HG03442 (cell line): ENCODE measurements around the gene MOB3B.
"Not testable (repeated sequence)": the region's sequence is repeated elsewhere in the genome, so short reads cannot be mapped to it uniquely, and the experiment has no call there.

Experiments used
- ATAC-seq: cut with Tn5 transposase; IDR thresholded peaks from one replicate; pipeline ENCODE4 v1.9.1; 2021; ENCODE audit warnings: mild to moderate bottlenecking, moderate library complexity; ENCODE audit not compliant: unreplicated experiment

Gene MOB3B

DNA sequence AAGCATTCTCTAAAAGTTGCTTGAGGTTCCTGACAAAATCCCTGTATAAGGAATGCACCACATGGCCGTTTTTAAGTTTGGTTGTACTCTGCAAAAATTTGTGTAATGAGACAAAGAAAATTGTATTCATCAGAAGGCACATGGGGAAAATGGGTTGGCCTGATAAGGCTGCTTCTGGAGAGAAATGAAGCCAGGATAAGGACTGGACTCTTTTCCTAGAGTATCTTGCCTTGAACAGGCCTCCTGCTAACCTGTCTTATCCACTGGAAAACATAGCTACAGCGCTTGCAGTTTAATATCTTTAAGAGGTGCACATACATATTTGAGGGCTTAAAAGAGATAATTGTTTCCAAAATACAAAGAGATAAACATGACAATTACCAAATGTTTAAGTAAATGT, 46.9 kb downstream of the MOB3B start:
- ATAC-seq = no peak

- no peak for ATAC-seq
Measured at GRCh38 chr9:27478322-27478721, 51.3 kb downstream of the MOB3B start.

GRCh38 chr9:27476870-27477515, 52.6 kb downstream of the MOB3B start:
- no peak for ATAC-seq

GRCh38 chr9:27475057-27475595, 54.5 kb downstream of the MOB3B start:
- ATAC-seq = no peak

- ATAC-seq = no peak
Measured at GRCh38 chr9:27474305-27474704, 55.3 kb downstream of the MOB3B start.

DNA sequence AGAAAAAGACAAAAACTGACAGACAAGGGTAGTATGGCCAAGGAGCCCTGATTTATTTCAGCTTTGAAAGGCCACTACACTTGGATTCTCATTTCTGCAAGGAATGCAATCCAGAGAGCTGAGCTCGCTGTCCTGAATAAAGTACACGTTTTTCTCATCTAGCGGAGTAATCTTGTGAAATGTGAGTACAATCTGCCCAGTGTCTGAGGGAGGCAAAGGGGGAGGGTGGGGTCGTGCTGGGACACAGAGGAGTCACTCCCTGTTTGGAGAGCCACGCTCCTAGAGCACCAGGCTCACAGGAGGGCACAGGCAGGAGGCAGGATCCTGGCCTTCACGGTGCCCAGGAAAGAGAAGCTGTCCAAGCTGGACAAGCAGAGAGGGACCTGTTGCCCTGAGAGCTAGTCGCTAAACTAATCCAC, 56.5 kb downstream of the MOB3B start:
- no peak for ATAC-seq

GRCh38 chr9:27472195-27472594, 57.4 kb downstream of the MOB3B start:
- no peak for ATAC-seq

GRCh38 chr9:27471789-27472188, 57.8 kb downstream of the MOB3B start:
- ATAC-seq = no peak

DNA sequence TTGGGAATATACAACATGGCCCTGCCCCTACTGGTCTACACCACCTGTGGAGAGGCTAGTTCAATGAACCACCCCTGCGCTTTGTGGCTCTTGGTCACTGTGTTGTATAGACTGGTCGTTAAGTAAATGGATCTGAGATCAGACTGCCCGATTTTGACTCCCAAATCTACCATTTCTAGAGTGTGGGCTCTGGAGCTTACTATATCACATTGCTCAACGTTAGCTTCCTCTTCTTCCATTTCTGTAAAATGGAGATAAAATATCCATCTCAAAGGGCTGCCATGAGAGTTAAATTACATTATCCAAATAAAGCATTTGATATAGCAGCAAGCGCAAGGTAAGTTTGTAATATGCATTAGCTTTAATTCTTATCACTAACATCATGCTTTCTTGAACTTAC, 58.2 kb downstream of the MOB3B start:
- ATAC-seq = no peak

DNA sequence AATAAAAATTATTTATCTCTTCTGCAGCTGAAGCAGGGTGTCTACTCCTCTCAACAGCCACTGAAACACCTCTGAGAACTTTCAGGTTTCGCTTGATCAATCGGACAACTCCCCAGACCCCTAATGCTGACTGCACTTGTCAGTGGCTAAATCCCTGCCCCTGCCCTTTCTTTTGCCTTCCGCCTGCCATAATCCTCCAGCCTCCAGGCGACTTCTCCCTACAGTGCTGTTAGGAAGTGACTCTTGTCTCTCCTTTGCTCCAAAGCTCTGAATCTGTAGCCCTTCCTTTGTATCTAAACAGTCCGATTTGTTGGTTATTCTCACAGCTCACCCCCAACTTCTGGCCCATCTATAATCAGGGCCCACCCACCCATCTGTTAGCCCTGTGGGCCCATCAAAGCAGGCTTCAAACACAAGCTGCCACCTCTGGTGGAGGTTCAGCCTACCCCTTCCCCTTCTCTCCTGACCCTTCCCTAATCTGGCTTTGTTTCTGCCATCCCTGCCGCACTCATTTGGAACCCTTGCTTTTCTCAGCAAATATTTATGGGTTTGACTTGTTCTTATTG, 59.2 kb downstream of the MOB3B start:
- ATAC-seq = no peak

GRCh38 chr9:27469550-27469949, 60.1 kb downstream of the MOB3B start:
- no peak for ATAC-seq

DNA sequence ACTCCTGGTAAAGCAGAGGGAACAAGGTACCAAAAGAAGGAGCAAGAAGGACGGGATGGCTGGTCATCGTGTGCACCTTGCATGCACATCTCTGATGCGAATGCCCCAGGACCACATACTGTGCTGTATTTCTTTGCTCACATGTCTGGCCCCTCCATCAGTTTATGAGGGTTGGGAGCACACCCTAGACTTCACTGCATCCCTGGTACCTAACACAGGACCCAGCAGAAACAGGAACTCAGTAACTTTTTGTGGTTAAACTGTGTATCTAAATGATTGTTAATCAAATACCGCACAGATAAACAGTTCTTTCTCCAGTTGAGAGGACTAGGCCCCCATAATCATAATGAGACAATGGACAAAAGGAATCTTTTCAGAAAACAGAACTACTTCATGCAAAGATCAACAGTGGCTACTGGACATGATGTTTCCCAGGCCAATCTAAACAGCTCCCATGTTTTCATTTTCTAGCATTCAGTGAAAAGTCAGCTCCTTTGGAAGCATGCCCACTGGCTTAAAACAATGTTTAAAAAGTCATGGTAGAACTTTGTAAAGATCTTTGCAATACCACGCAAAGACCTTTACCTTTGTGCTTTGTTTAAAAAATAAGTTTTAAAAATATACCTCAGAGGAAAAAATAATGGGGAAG, 61.0 kb downstream of the MOB3B start:
- ATAC-seq = no peak

DNA sequence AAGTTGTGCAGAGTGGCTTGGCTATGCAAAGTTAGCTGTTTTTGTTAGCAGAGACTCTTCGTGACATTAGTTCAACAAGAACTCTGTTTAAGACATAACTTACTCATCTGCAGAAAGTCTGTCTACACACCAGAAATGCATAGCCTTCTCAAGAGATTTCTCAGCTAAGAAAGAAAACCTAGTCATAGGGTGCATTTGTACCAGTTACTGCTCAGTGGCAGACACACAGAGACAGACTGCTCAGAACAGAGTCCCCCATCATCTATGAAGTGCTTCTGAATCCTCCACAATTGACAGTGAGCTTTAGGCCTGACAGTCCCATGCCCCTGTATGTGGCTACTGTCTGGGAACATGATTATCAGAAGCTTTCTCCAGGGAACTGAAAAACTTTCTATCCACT, 61.6 kb downstream of the MOB3B start:
- ATAC-seq = no peak

- no peak for ATAC-seq
Measured at GRCh38 chr9:27467486-27467885, 62.1 kb downstream of the MOB3B start.

GRCh38 chr9:27466516-27466915, 63.1 kb downstream of the MOB3B start:
- not testable (repeated sequence) for ATAC-seq

GRCh38 chr9:27464950-27465349, 64.7 kb downstream of the MOB3B start:
- not testable (repeated sequence) for ATAC-seq

DNA sequence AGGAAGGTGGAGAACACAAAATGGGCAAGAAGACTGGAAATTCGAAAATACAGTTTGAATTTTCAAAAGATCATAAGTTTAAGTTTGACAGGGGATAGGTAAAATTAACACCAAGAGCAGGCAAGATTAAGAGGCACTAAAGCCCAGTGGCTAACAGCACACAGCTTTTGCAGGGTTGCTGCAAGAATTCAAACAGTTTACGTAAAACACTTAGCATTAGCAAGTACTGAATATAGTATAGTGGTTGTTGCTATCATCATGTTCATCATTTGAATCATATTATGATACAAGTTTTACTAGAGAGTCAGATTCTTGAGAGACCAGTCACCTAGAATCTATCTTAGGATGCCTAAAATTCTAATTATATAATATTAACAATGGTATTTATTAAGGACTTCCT, 66.8 kb downstream of the MOB3B start:
- no peak for ATAC-seq

- no peak for ATAC-seq
Measured at GRCh38 chr9:27462434-27462833, 67.2 kb downstream of the MOB3B start.

DNA sequence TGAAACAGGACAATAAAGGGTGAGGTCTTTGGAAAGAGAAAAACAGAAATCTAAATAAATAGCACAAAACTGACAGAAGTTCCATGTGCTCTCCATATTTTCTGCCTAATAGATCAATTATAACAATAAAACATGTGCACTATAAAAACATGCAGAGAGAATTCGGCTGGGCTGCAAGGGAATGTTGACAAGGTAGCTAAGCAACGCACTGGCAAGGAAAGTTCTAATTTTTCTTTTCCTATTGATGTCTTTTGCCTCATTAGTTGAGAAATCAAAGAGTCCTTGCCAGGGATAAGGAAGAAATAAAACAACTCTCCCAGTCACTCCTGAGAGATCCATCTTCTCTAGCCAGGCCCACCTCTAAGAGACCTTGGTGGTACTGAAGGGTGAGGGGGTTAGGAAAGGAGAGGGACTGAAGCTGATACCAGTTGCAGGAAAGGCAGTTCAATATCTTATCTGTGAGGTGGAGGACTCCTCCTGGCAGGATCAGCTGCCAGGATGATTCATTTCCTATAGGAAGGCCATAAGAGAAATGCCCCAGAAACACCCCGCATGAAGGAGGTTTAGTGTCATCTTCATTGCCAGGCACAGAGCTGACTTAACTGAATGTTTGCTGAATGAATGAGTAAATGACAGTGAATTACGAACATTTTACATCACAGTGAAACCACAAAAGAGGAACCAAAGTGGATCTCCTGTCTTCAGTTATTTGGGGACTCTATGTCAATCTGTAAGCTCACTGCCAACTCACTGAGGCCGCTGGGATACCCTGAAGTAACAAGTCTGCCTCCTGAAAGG, 69.2 kb downstream of the MOB3B start:
- peak; percentile 91 for ATAC-seq

GRCh38 chr9:27457445-27457844, 72.2 kb downstream of the MOB3B start:
- ATAC-seq = no peak

DNA sequence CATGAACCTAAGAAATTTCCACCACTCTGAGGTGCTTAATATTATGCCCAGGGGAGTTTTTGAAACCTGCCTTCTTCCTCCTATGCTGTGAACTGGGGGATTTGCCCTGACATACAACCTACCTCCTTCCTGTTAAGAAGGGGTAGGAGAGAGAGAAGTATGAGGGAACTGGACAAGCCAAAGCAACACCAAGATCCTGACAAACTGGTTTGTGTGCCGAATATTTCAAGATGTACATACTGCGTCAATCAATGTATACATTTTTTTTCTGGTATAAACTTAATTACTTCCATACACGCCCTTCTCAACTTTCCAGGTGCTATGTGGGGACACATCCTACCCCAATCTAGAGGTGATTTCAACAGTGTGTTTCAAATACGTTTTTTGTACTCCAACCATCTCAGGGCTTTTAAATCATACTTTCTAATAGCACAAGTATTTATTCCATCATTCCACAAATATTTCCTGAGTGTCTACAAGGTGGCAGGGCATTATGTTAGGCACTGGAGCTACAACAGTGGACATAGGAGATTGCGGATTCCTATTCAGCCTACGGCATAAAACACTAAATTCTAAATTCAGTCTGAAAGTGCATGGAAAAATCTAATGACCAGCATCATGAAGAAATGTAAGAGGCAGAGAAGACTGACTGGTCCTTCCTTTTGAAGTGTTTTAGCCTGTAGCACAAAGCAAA, 75.6 kb downstream of the MOB3B start:
- ATAC-seq = no peak
